Measurements from ENCODE around the gene KLC1. TPM values are rescaled to one million over a fixed set of nuclear protein-coding genes. Genes with fewer than 3 reads are reported as not detected.

Gene KLC1
- total and polyA plus RNA-seq, 2 of the 8 experiments (the other 6 are each of a cell fraction or from before 2014, with no cell fraction given) = 84.6 to 134 TPM

DNA sequence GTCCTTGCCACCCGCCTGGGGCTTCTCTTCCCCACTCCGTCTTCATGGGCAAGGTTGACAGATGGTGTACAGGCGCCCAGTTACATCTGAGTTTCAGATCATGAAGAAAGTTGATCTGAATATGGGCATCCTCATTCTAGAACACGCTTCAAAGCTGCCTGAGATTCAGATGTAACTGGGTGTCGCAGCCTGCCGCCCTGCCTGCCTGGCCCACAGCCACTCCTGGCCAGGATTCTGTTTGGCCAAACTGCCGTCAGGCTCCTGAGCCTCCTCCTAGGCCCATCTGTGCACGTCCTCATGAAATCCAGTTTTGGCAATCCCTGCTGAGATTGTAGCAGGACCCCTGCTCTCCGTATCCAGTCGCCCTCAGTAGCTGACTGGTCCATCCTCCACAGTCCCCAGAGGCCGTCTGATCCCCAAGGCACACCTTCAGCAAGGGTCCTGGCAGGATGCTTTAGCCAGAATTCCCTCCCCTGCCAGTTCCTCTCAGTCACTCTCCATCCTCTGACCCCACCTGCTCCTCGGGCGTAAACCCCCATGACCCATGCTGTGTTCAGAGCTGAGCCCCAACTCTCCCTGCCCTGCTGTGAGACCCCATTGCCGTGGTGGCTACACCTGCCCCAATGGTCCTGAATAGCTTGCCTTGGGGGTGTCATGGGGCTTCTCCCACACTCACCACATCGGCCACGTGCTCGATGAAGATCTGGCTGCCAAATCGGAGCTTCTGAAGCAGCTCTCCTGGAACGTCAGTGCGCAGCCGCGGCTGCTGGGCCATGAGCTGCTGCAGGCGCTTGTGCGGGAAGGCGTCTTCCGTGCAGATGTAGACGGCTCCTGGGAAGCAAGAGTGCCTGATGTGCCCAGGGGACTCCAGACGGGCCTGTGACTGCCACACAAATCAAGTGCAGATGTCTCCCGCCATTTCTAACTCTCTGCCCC, 73.8 kb downstream of the KLC1 start:
- Histone ChIP-seq H3K79me2 (ENCODE audit: control insufficient read depth in 1 of 2, insufficient read depth in 2 of 2, low read length in 2 of 2) (no peaks in the 10 kb centered on the region), H4K20me1 (replicated peaks in 1 of 2; ENCODE audit: control insufficient read depth in 1 of 2, insufficient read depth in 2 of 2, low read length in 2 of 2) (peaks cover 10 to 31% of the 10 kb centered on the region in 2 experiments)
- no peak for FAIRE-seq
- no peak for TF ChIP-seq SIRT6 (IDR thresholded peaks at IDR 0.05; ENCODE audit: low read length)

More for the DNA sequence above, 73.8 kb downstream of the KLC1 start:
- Histone ChIP-seq H4K8ac (ENCODE audit: extremely low read depth, insufficient read depth, low read length) (peak overlapping the region; percentile 0; the same call in 1 of the 2 replicates), H3K18ac (ENCODE audit: extremely low read depth, low read length) (no peak overlapping the region), H3K56ac (replicated peaks; ENCODE audit: insufficient read length, low read depth, low read length) (no peak overlapping the region), H3K4me2 (ENCODE audit: insufficient read depth in 1 of 2, low read depth in 2 of 2, low read length in 2 of 2) (no peak overlapping the region), H3K36me3 (ENCODE audit: control insufficient read depth in 2 of 4, insufficient read depth in 4 of 4, low read length in 3 of 4) (peaks cover 5 to 49% (median 26%) of the 10 kb centered on the region in 4 experiments; a peak in 7 of 8 replicates), H3K23me2 (ENCODE audit: low read depth, low read length) (no peaks in the 10 kb centered on the region), H3K4me1 (replicated peaks in 1 of 4; ENCODE audit: control insufficient read depth in 3 of 4, insufficient read depth in 4 of 4, low read length in 3 of 4) (no peaks in the 10 kb centered on the region; a peak in 1 of 7 replicates), H3K23ac (ENCODE audit: insufficient read length) (no peak overlapping the region), H4K5ac (ENCODE audit: insufficient read length, low read depth, low read length) (no peak overlapping the region), H2AFZ (ENCODE audit: low read length) (no peak overlapping the region), H3K27ac (ENCODE audit: low read depth, low read length) (no peak overlapping the region), H4K91ac (replicated peaks; ENCODE audit: insufficient read length, low read length) (no peak overlapping the region), H2BK120ac (replicated peaks; ENCODE audit: low read depth, low read length) (no peak overlapping the region), H3K9ac (replicated peaks in 1 of 4; ENCODE audit: extremely low read depth in 1 of 4, low read depth in 3 of 4, low read length in 3 of 4) (no peak overlapping the region), H3K4ac (replicated peaks; ENCODE audit: insufficient read length, low read depth, low read length) (no peak overlapping the region), H3K27me3 (replicated peaks in 1 of 4; ENCODE audit: control insufficient read depth in 3 of 4, extremely low read depth in 1 of 4, insufficient read depth in 3 of 4, low read length in 3 of 4) (no peaks in the 10 kb centered on the region), H3K4me3 (ENCODE audit: extremely low read depth in 1 of 4, insufficient read depth in 2 of 4, low read depth in 3 of 4, low read length in 4 of 4) (no peak overlapping the region), H3K14ac (ENCODE audit: insufficient read length) (no peak overlapping the region), H2BK15ac (ENCODE audit: low read length) (no peak overlapping the region), H2AK5ac (ENCODE audit: low read depth, low read length) (no peak overlapping the region), H2BK5ac (ENCODE audit: low read depth, low read length) (no peak overlapping the region), H2BK12ac (ENCODE audit: low read depth, low read length) (no peak overlapping the region), H3K9me3 (ENCODE audit: insufficient read depth in 2 of 2, low read depth in 1 of 2, low read length in 1 of 2) (no peaks in the 10 kb centered on the region), H3K79me1 (ENCODE audit: low read depth, low read length) (peaks cover 6% of the 10 kb centered on the region; the same call in 1 of the 2 replicates), H2BK20ac (ENCODE audit: low read length) (no peak overlapping the region)
- POLR2A ChIA-PET (ENCODE audit: partially characterized antibody) = interaction anchor here (0.6 to 6.6 kb wide), 10 partner anchors 8 to 180 kb away, joined by 3 to 74 read pairs (median 6); partner anchors contain the start of gene CKB
- WGBS, 2 experiments (ENCODE audit: extremely low coverage in 1 of 2, insufficient coverage in 1 of 2, insufficient read length in 1 of 2, insufficient replicate concordance in 2 of 2, low coverage in 1 of 2, low lambda C conversion rate in 2 of 2, missing lambda C conversion rate in 1 of 2) = 94% methylated on average over 29 of the region's 29 CpGs; no CpG with 5 or more reads in 1 of the 2 experiments
- no peak for DNase-seq (ENCODE audit: low read depth in 1 of 2, low spot score in 2 of 2)
- CTCF ChIA-PET (ENCODE audit: partially characterized antibody) = interaction anchor here (0.9 kb wide), 1 partner anchor 198 kb away, joined by 5 read pairs; no protein-coding TSS in a partner anchor
